Neural cell (in vitro differentiated cells): ENCODE data around the gene NBL1. TPM values are rescaled to one million over a fixed set of nuclear protein-coding genes. Genes with fewer than 3 reads are reported as not detected.

Experiments used
- H2AFZ ChIP-seq: fragments of 200-600, 300-800 bp; sonication (generic), shearing (Covaris generic); 2 replicates; pipeline ENCODE4 v1.6.0; 2014; ENCODE audit warnings: low read depth, mild to moderate bottlenecking, antibody characterized with exemption, low read length, moderate library complexity
- H3F3A ChIP-seq: fragments of 200-600 bp; shearing (Covaris generic); 2 replicates; pipeline ENCODE4 v1.6.1; 2016; ENCODE audit warnings: mild to moderate bottlenecking, moderate library complexity, mixed read lengths, antibody characterized with exemption, low read length; ENCODE audit not compliant: insufficient read depth, poor library complexity, severe bottlenecking
- H3K27ac ChIP-seq: fragments of 200-600, 300-800 bp; sonication (generic), shearing (Covaris generic); 2 replicates; pipeline ENCODE4 v1.5.1; 2014; ENCODE audit warnings: mild to moderate bottlenecking, low read length, moderate library complexity
- H3K27me3 ChIP-seq: fragments of 300-800, 200-600 bp; sonication (generic), shearing (Covaris generic); 2 replicates; pipeline ENCODE4 v1.6.0; 2014; ENCODE audit warnings: mild to moderate bottlenecking, low read depth, low read length, moderate library complexity; ENCODE audit not compliant: insufficient read depth
- H3K36me3 ChIP-seq: fragments of 300-800, 200-600 bp; sonication (generic), shearing (Covaris generic); 2 replicates; pipeline ENCODE4 v1.5.1; 2014; ENCODE audit warnings: mild to moderate bottlenecking, antibody characterized with exemption, low read length, moderate library complexity; ENCODE audit not compliant: insufficient read depth
- H3K4me2 ChIP-seq: fragments of 300-800, 200-600 bp; sonication (generic), shearing (Covaris generic); 2 replicates; pipeline ENCODE4 v1.6.0; 2014; ENCODE audit warnings: mild to moderate bottlenecking, low read length
- H3K4me3 ChIP-seq: fragments of 300-800, 200-600 bp; sonication (generic), shearing (Covaris generic); 2 replicates; pipeline ENCODE4 v1.5.1; 2014; ENCODE audit warnings: mild to moderate bottlenecking, low read length, moderate library complexity
- H3K79me2 ChIP-seq: fragments of 200-600 bp; shearing (Covaris generic); replicated peaks from 2 replicates; pipeline ENCODE4 v1.6.0; 2014; ENCODE audit warnings: mild to moderate bottlenecking, low read length, moderate library complexity; ENCODE audit not compliant: insufficient read depth
- H3K9ac ChIP-seq: fragments of 300-800, 200-600 bp; sonication (generic), shearing (Covaris generic); 2 replicates; pipeline ENCODE4 v1.6.1; 2016; ENCODE audit warnings: mild to moderate bottlenecking, low read length, mixed read lengths
- H3K9me2 ChIP-seq: fragments of 200-600 bp; shearing (Covaris generic); 2 replicates; pipeline ENCODE4 v1.6.1; 2016; ENCODE audit warnings: mild to moderate bottlenecking, low read length, mixed read lengths; ENCODE audit not compliant: insufficient read depth
- H3K9me3 ChIP-seq: fragments of 200-600, 300-800 bp; sonication (generic), shearing (Covaris generic); 2 replicates; pipeline ENCODE4 v1.6.1; 2016; ENCODE audit warnings: mild to moderate bottlenecking, mixed run types, low read length, moderate library complexity, mixed read lengths
- H4K20me1 ChIP-seq: fragments of 200-600 bp; shearing (Covaris generic); 2 replicates; pipeline ENCODE4 v1.6.1; 2016; ENCODE audit warnings: mild to moderate bottlenecking, mixed run types; ENCODE audit not compliant: insufficient read depth
- CTCF ChIP-seq: fragments of 450-650 bp; IDR thresholded peaks from 2 replicates; pipeline ENCODE4 v1.5.1; 2014; ENCODE audit warnings: antibody characterized with exemption, mild to moderate bottlenecking, moderate library complexity; ENCODE audit not compliant: poor library complexity, severe bottlenecking
- EP300 ChIP-seq: fragments of 450-650 bp; conservative IDR thresholded peaks from 2 replicates; pipeline ENCODE4 v1.6.1; 2014; ENCODE audit warnings: antibody characterized with exemption, mild to moderate bottlenecking, moderate library complexity; ENCODE audit not compliant: poor library complexity, severe bottlenecking
- EZH2 ChIP-seq: fragments of 200-600, 300-800 bp; shearing (Covaris generic), sonication (generic); IDR thresholded peaks from 2 replicates; pipeline ENCODE4 v1.6.1; 2014; ENCODE audit warnings: antibody characterized with exemption, low read length, borderline replicate concordance, mild to moderate bottlenecking; ENCODE audit not compliant: insufficient read depth, poor library complexity, severe bottlenecking
- MXI1 ChIP-seq: fragments of 450-650 bp; conservative IDR thresholded peaks from 2 replicates; pipeline ENCODE4 v1.6.1; 2014; ENCODE audit warnings: antibody characterized with exemption, mild to moderate bottlenecking; ENCODE audit not compliant: poor library complexity, severe bottlenecking
- POLR2AphosphoS5 ChIP-seq: IDR thresholded peaks from 2 replicates; pipeline ENCODE4 v1.6.1; 2012
- RAD21 ChIP-seq: fragments of 450-650 bp; conservative IDR thresholded peaks from 2 replicates; pipeline ENCODE4 v1.6.1; 2014; ENCODE audit warnings: antibody characterized with exemption, mild to moderate bottlenecking, moderate library complexity
- REST ChIP-seq: IDR thresholded peaks from 2 replicates; pipeline ENCODE4 v1.6.1; 2012; ENCODE audit warnings: borderline replicate concordance
- SMC3 ChIP-seq: fragments of 450-650 bp; conservative IDR thresholded peaks from 2 replicates; pipeline ENCODE4 v1.6.1; 2014; ENCODE audit warnings: antibody characterized with exemption, mild to moderate bottlenecking, moderate library complexity; ENCODE audit not compliant: poor library complexity
- TAF1 ChIP-seq: IDR thresholded peaks from 2 replicates; pipeline ENCODE4 v1.6.1; 2012; ENCODE audit warnings: low read depth
- polyA plus RNA-seq: library from polyadenylated mRNA; depleted of rRNA; stranded (reverse); fragments of >200 nt; gene quantifications from 2 replicates; pipeline ENCODE4 v1.2.3, GENCODE V29; 2014

NBL1 gene
- polyA plus RNA-seq, 1 donor from 2014 or later = 9.9 TPM

DNA sequence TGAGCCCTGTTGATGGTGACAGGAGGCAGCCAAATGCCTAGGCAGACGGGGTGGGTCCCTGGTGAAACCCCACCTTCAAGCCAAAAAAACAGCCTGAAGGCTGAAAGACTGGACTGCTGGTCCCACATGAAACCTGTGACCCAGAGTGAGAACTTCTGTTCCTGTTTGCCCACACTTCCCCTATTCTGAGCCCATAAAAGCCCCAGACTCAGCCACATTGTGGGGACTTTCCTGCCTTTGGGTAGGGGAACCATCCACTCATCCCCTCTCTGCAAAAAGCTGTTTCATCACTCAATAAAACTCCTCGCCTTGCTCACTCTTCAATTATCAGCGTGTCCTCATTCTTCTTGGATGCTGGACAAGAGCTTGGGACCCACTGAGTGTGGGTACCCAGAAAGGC, 45.7 kb downstream of the NBL1 start:
- H4K20me1 ChIP-seq = no peaks in the 10 kb centered on the region
- no peaks in the 10 kb centered on the region for H3K9me2 ChIP-seq
- no peaks in the 10 kb centered on the region for H3K79me2 ChIP-seq
- H3K36me3 ChIP-seq = no peaks in the 10 kb centered on the region
- H3K27ac ChIP-seq = no peak overlapping the region
- H3F3A ChIP-seq = no peaks in the 10 kb centered on the region
- H3K9me3 ChIP-seq = no peaks in the 10 kb centered on the region
- no peak overlapping the region for H2AFZ ChIP-seq
- no peak overlapping the region for H3K9ac ChIP-seq
- no peaks in the 10 kb centered on the region for H3K27me3 ChIP-seq
- H3K4me2 ChIP-seq = no peak overlapping the region
- TF ChIP-seq CTCF = no peak
- TF ChIP-seq TAF1 = no peak
- no peak for TF ChIP-seq REST
- TF ChIP-seq RAD21 = no peak
- no peak for TF ChIP-seq EZH2
- TF ChIP-seq POLR2AphosphoS5 = no peak
- TF ChIP-seq SMC3 = no peak
- no peak for TF ChIP-seq MXI1
- TF ChIP-seq EP300 = no peak
- no peak overlapping the region for H3K4me3 ChIP-seq

- Histone ChIP-seq H3K4me2 (no peak overlapping the region), H3K36me3 (no peaks in the 10 kb centered on the region), H3K27me3 (no peaks in the 10 kb centered on the region), H3F3A (no peaks in the 10 kb centered on the region), H3K9ac (no peak overlapping the region), H4K20me1 (no peaks in the 10 kb centered on the region), H3K27ac (no peak overlapping the region), H3K9me2 (no peaks in the 10 kb centered on the region), H3K79me2 (no peaks in the 10 kb centered on the region), H3K4me3 (no peak overlapping the region), H2AFZ (no peak overlapping the region), H3K9me3 (no peaks in the 10 kb centered on the region)
- no peak for TF ChIP-seq POLR2AphosphoS5
- TF ChIP-seq SMC3 = no peak
- TF ChIP-seq REST = no peak
- no peak for TF ChIP-seq MXI1
- no peak for TF ChIP-seq RAD21
- no peak for TF ChIP-seq EP300
- TF ChIP-seq CTCF = no peak
- TF ChIP-seq TAF1 = no peak
These were observed 46.2 kb downstream of the NBL1 start for GRCh38 chr1:19690342-19690741.
